H9 (cell line): Measurements from ENCODE around the gene ZNF786. TPM values are rescaled to one million over a fixed set of nuclear protein-coding genes. Genes with fewer than 3 reads are reported as not detected.

ENCODE experiments used
- DNase-seq: peaks from one replicate; pipeline ENCODE4 v3.0.0-alpha.2; 2017
- H2AFZ ChIP-seq: one replicate; pipeline ENCODE4 v1.6.1; 2013; ENCODE audit warnings: mild to moderate bottlenecking, low read length, control low read depth, moderate library complexity
- H2AK5ac ChIP-seq: 2 replicates; pipeline ENCODE4 v1.6.1; 2013; ENCODE audit warnings: low read length, control low read depth, mixed read lengths; ENCODE audit not compliant: insufficient read length
- H2BK120ac ChIP-seq: one replicate; pipeline ENCODE4 v1.6.1; 2013; ENCODE audit warnings: low read depth, mild to moderate bottlenecking, low read length, control low read depth, inconsistent platforms; ENCODE audit not compliant: poor library complexity, severe bottlenecking
- H2BK12ac ChIP-seq: 2 replicates; pipeline ENCODE4 v1.6.1; 2013; ENCODE audit warnings: low read length, control low read depth, mixed read lengths, low read depth; ENCODE audit not compliant: insufficient read length
- H2BK15ac ChIP-seq: 2 replicates; pipeline ENCODE4 v1.6.1; 2013; ENCODE audit warnings: low read depth, low read length, control low read depth
- H2BK20ac ChIP-seq: one replicate; pipeline ENCODE4 v1.6.1; 2013; ENCODE audit warnings: low read depth, mild to moderate bottlenecking, low read length, control low read depth, inconsistent platforms; ENCODE audit not compliant: poor library complexity, severe bottlenecking
- H2BK5ac ChIP-seq: 2 replicates; pipeline ENCODE4 v1.6.1; 2013; ENCODE audit warnings: low read length, control low read depth, mixed read lengths; ENCODE audit not compliant: insufficient read length
- H3K14ac ChIP-seq: 2 replicates; pipeline ENCODE4 v1.6.1; 2013; ENCODE audit warnings: low read length, control low read depth; ENCODE audit not compliant: insufficient read depth
- H3K18ac ChIP-seq: 2 replicates; pipeline ENCODE4 v1.6.1; 2013; ENCODE audit warnings: low read depth, mild to moderate bottlenecking, mixed read lengths, low read length, control low read depth; ENCODE audit not compliant: insufficient read length
- H3K23ac ChIP-seq: 2 replicates; pipeline ENCODE4 v1.6.1; 2013; ENCODE audit warnings: low read length, control low read depth, mixed read lengths, low read depth; ENCODE audit not compliant: insufficient read length
- H3K23me2 ChIP-seq: 2 replicates; pipeline ENCODE4 v1.6.1; 2013; ENCODE audit warnings: low read depth, mild to moderate bottlenecking, mixed read lengths, low read length, control low read depth; ENCODE audit not compliant: insufficient read length, poor library complexity, severe bottlenecking
- H3K27ac ChIP-seq: 2 replicates; pipeline ENCODE4 v1.5.1; 2013; ENCODE audit warnings: low read length, control low read depth, mixed read lengths, low read depth; ENCODE audit not compliant: insufficient read length
- H3K27me3 ChIP-seq: 2 replicates; pipeline ENCODE4 v1.6.1; 2013; ENCODE audit warnings: low read length, control low read depth, inconsistent platforms; ENCODE audit not compliant: insufficient read depth
- H3K4ac ChIP-seq: 2 replicates; pipeline ENCODE4 v1.6.1; 2013; ENCODE audit warnings: low read depth, mild to moderate bottlenecking, control low read depth, inconsistent platforms, low read length, moderate library complexity
- H3K4me1 ChIP-seq: 2 replicates; pipeline ENCODE4 v1.6.1; 2013; ENCODE audit warnings: low read length, control low read depth, inconsistent platforms; ENCODE audit not compliant: insufficient read depth
- H3K4me2 ChIP-seq: 2 replicates; pipeline ENCODE4 v1.6.1; 2013; ENCODE audit warnings: low read length, control low read depth, mixed read lengths; ENCODE audit not compliant: insufficient read length, insufficient read depth
- H3K56ac ChIP-seq: 2 replicates; pipeline ENCODE4 v1.6.1; 2013; ENCODE audit warnings: low read depth, mild to moderate bottlenecking, mixed read lengths, low read length, control low read depth; ENCODE audit not compliant: insufficient read length
- H3K79me1 ChIP-seq: 2 replicates; pipeline ENCODE4 v1.6.1; 2013; ENCODE audit warnings: low read depth, mild to moderate bottlenecking, moderate library complexity, low read length, control low read depth, inconsistent platforms; ENCODE audit not compliant: insufficient read depth, poor library complexity, severe bottlenecking
- H3K79me2 ChIP-seq: 2 replicates; pipeline ENCODE4 v1.6.1; 2013; ENCODE audit warnings: low read length, control low read depth, inconsistent platforms; ENCODE audit not compliant: insufficient read depth
- H3K9ac ChIP-seq: 2 replicates; pipeline ENCODE4 v1.6.1; 2013; ENCODE audit warnings: low read length, control low read depth, mixed read lengths; ENCODE audit not compliant: insufficient read length; ENCODE audit errors: extremely low read depth
- H3K9me3 ChIP-seq: one replicate; pipeline ENCODE4 v1.6.1; 2013; ENCODE audit warnings: low read depth, low read length, inconsistent platforms; ENCODE audit not compliant: control insufficient read depth
- H3T11ph ChIP-seq: one replicate; pipeline ENCODE4 v1.6.1; 2013; ENCODE audit warnings: mild to moderate bottlenecking, low read length, control low read depth, inconsistent platforms
- H4K20me1 ChIP-seq: one replicate; pipeline ENCODE4 v1.6.1; 2013; ENCODE audit not compliant: control insufficient read depth, insufficient read length, insufficient read depth
- H4K5ac ChIP-seq: 2 replicates; pipeline ENCODE4 v1.6.1; 2013; ENCODE audit warnings: low read depth, mild to moderate bottlenecking, mixed read lengths, low read length, control low read depth; ENCODE audit not compliant: insufficient read length
- H4K8ac ChIP-seq: replicated peaks from 2 replicates; pipeline ENCODE4 v1.6.1; 2013; ENCODE audit warnings: low read length, control low read depth, mixed read lengths, low read depth; ENCODE audit not compliant: insufficient read length
- H4K91ac ChIP-seq: 2 replicates; pipeline ENCODE4 v1.6.1; 2013; ENCODE audit warnings: low read depth, mild to moderate bottlenecking, moderate library complexity, mixed read lengths, low read length, control low read depth; ENCODE audit not compliant: insufficient read length
- H3K27ac Mint-ChIP-seq, 3 experiments: 2 replicates in 2 of 3; 3 replicates in 1 of 3; pipeline ENCODE4 v1.8.0; 2020 to 2021; ENCODE audit warnings: mixed read lengths in 3 of 3, mild to moderate bottlenecking in 1 of 3, moderate library complexity in 1 of 3
- H3K27me3 Mint-ChIP-seq: 2 replicates; pipeline ENCODE4 v1.8.0; 2021; ENCODE audit warnings: low read depth, mild to moderate bottlenecking, moderate library complexity, mixed read lengths
- H3K36me3 Mint-ChIP-seq, 3 experiments: 2 replicates in 2 of 3; 3 replicates in 1 of 3; pipeline ENCODE4 v1.8.0; 2020 to 2021; ENCODE audit warnings: low read depth in 3 of 3, mixed read lengths in 3 of 3; ENCODE audit not compliant: insufficient read depth in 1 of 3
- H3K4me1 Mint-ChIP-seq, 2 experiments: 2 replicates each; pipeline ENCODE4 v1.8.0; 2020; ENCODE audit warnings: mixed read lengths in 2 of 2
- H3K4me3 Mint-ChIP-seq, 2 experiments: 2 replicates in 1 of 2; 3 replicates in 1 of 2; pipeline ENCODE4 v1.8.0; 2020 to 2021; ENCODE audit warnings: mild to moderate bottlenecking in 2 of 2, mixed read lengths in 2 of 2, moderate library complexity in 1 of 2
- H3K9me3 Mint-ChIP-seq, 2 experiments: 2 replicates in 1 of 2; 3 replicates in 1 of 2; pipeline ENCODE4 v1.8.0; 2020; ENCODE audit warnings: mild to moderate bottlenecking in 2 of 2, mixed read lengths in 2 of 2, moderate library complexity in 1 of 2
- CTCF ChIP-seq: fragments of 200-600 bp; sonication (generic); conservative IDR thresholded peaks from 3 replicates; pipeline ENCODE4 v1.8.0; 2021; ENCODE audit warnings: antibody characterized with exemption, mild to moderate bottlenecking
- WGBS: extraction: QIAGEN DNeasy Blood & Tissue Kit; methylation state at CpG from one replicate; pipeline ENCODE4 v1.1.7; 2013; ENCODE audit warnings: missing lambda C conversion rate, low lambda C conversion rate, mixed read lengths; ENCODE audit not compliant: insufficient read length; ENCODE audit errors: extremely low coverage; 5-methylcytosine and 5-hydroxymethylcytosine counted together
- total RNA-seq: library from RNA; stranded (reverse); gene quantifications from 2 replicates; pipeline ENCODE4 v1.2.1, GENCODE V29; 2021

ZNF786 gene
- total RNA-seq, 1 experiment from 2014 or later: 25.1 TPM

- Histone ChIP-seq H2BK5ac (no peak overlapping the region), H3K9ac (no peak overlapping the region), H2AFZ (no peak overlapping the region), H2AK5ac (no peak overlapping the region), H3K4ac (no peak overlapping the region), H4K5ac (no peak overlapping the region), H3K23me2 (no peaks in the 10 kb centered on the region), H3K27ac (no peak overlapping the region), H2BK12ac (no peak overlapping the region), H3K79me2 (no peaks in the 10 kb centered on the region), H4K20me1 (no peaks in the 10 kb centered on the region), H3K79me1 (no peaks in the 10 kb centered on the region), H2BK20ac (no peak overlapping the region), H3K4me2 (no peak overlapping the region), H3K4me1 (no peaks in the 10 kb centered on the region), H2BK120ac (no peak overlapping the region), H4K91ac (no peak overlapping the region), H3T11ph (no peak overlapping the region), H2BK15ac (no peak overlapping the region), H3K18ac (no peak overlapping the region), H3K9me3 (no peaks in the 10 kb centered on the region), H3K14ac (no peak overlapping the region), H3K23ac (no peak overlapping the region), H4K8ac (no peak overlapping the region), H3K56ac (no peak overlapping the region), H3K27me3 (no peaks in the 10 kb centered on the region)
- no peak for TF ChIP-seq CTCF
- Mint-ChIP-seq H3K27ac (no peak overlapping the region), H3K36me3 (no peaks in the 10 kb centered on the region), H3K9me3 (peaks cover 3 to 6% of the 10 kb centered on the region in 2 experiments; a peak in 2 of 5 replicates), H3K4me1 (no peaks in the 10 kb centered on the region), H3K4me3 (no peak overlapping the region), H3K27me3 (peaks cover 5% of the 10 kb centered on the region)
- no peak for DNase-seq
- no CpG with 5 or more reads among the region's 1 CpG for WGBS
These were observed 37.1 kb downstream of the ZNF786 start for GRCh38 chr7:149053384-149053783.
